ENCODE measurements around the gene SPRED2. TPM values are rescaled to one million over a fixed set of nuclear protein-coding genes. Genes with fewer than 3 reads are reported as not detected.

The SPRED2 gene
- total RNA-seq, 4 donors from 2014 or later = 21.9 to 28.8 (median 25.5) TPM

GRCh38 chr2:65326276-65326675, 106.1 kb downstream of the SPRED2 start:
- TF ChIP-seq, protein P1, sequence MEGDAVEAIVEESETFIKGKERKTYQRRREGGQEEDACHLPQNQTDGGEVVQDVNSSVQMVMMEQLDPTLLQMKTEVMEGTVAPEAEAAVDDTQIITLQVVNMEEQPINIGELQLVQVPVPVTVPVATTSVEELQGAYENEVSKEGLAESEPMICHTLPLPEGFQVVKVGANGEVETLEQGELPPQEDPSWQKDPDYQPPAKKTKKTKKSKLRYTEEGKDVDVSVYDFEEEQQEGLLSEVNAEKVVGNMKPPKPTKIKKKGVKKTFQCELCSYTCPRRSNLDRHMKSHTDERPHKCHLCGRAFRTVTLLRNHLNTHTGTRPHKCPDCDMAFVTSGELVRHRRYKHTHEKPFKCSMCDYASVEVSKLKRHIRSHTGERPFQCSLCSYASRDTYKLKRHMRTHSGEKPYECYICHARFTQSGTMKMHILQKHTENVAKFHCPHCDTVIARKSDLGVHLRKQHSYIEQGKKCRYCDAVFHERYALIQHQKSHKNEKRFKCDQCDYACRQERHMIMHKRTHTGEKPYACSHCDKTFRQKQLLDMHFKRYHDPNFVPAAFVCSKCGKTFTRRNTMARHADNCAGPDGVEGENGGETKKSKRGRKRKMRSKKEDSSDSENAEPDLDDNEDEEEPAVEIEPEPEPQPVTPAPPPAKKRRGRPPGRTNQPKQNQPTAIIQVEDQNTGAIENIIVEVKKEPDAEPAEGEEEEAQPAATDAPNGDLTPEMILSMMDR (IDR thresholded peaks at IDR 0.05) = no peak
- TF ChIP-seq EP300 (IDR thresholded peaks at IDR 0.05) = no peak
- TF ChIP-seq POLR2A (IDR thresholded peaks at IDR 0.05) = no peak
- 97 to 100% methylated on average over 4 of the region's 4 CpGs for WGBS, 2 donors
- Histone ChIP-seq H3K9me3 (no peaks in the 10 kb centered on the region), H3K36me3 (peaks cover 0 to 55% (median 0%) of the 10 kb centered on the region in 3 donors), H3K27me3 (no peaks in the 10 kb centered on the region), H3K4me1 (no peaks in the 10 kb centered on the region), H3K4me3 (no peak overlapping the region), H3K27ac (no peak overlapping the region)
- DNase-seq (ENCODE audit: low spot score in 2 of 2) = no peak

- H3K4me1 ChIP-seq = peaks cover 0 to 3% (median 0%) of the 10 kb centered on the region in 4 donors
- WGBS, 2 donors = 77 to 78% methylated on average over 2 of the region's 2 CpGs
- no peak overlapping the region for H3K4me3 ChIP-seq
- TF ChIP-seq EP300 (IDR thresholded peaks at IDR 0.05) (no peak), POLR2A (IDR thresholded peaks at IDR 0.05) (no peak)
- TF ChIP-seq, protein P1 (IDR thresholded peaks at IDR 0.05) = no peak
- H3K27ac ChIP-seq = no peak overlapping the region
- H3K27me3 ChIP-seq = no peaks in the 10 kb centered on the region
- H3K36me3 ChIP-seq = peaks cover 0 to 43% (median 0%) of the 10 kb centered on the region in 3 donors
- H3K9me3 ChIP-seq = no peaks in the 10 kb centered on the region
- no peak for DNase-seq (ENCODE audit: low spot score in 2 of 2)
These were observed 107.3 kb downstream of the SPRED2 start for GRCh38 chr2:65325066-65325465.

DNA sequence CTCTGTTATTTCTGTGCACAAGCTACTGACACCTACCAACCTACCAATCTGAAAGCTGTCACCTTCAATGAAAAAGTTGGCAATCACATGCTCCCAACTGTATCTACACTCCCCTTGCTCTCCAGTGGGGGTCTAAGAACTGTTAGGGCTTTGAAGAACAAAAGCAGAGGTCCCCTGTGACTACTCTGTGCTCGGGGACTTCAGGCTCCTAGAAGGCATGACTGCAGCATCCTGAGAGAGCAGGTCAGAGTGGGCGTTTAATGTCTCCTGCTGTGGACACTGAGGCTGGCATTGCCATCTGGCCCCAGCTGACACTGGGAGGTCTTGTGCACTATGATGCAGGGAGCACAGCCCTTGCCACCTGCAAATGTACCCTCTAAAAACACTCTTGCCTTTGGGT, 111.5 kb downstream of the SPRED2 start:
- 55 to 86% methylated on average over 2 of the region's 2 CpGs for WGBS, 2 donors
- DNase-seq (ENCODE audit: low spot score in 2 of 2) = no peak
- H3K27ac ChIP-seq = peak overlapping the region in 1 of 4 donors; percentile 69
- H3K4me1 ChIP-seq = peaks cover 0 to 11% (median 0%) of the 10 kb centered on the region in 4 donors
- H3K4me3 ChIP-seq = no peak overlapping the region
- H3K27me3 ChIP-seq = no peaks in the 10 kb centered on the region
- TF ChIP-seq POLR2A (IDR thresholded peaks at IDR 0.05) (no peak), EP300 (IDR thresholded peaks at IDR 0.05) (no peak)
- TF ChIP-seq, protein P1 (IDR thresholded peaks at IDR 0.05) = no peak
- peaks cover 0 to 29% (median 0%) of the 10 kb centered on the region in 3 donors for H3K36me3 ChIP-seq
- H3K9me3 ChIP-seq = no peaks in the 10 kb centered on the region

DNA sequence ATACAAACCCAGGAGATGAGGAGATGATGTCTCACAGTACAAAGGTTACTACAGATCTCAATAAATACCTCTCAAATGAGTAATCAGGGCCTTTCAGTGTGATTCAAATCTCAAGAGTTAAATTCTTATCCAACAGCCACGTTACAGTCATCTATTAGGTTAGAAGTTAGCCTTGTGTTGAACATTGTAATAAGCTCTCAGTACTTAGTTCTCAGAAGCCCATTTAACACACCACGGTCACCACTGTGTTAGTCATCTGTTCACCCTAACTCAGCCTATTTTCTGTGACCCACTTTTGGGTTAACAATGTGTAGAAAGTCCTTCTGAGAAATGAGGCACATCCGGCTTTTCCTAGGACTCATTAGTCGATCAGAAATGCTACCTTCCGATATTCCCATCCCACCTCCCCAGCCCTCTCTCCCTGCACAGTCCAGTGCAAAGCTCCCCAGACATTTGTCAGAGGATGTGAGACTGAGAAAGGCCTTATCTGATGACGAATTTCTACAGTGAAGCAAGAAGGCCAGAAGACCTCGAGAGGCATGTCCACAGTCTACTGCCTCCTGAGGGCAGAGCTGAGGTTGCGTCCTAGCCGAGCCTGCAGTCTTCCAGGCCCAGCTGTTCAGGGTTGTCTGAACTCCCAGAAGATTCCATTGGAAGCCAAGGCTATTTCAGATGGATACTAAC, 112.2 kb downstream of the SPRED2 start:
- no peak for DNase-seq (ENCODE audit: low spot score in 2 of 2)
- Histone ChIP-seq H3K4me1 (peaks cover 0 to 13% (median 0%) of the 10 kb centered on the region in 4 donors), H3K9me3 (no peaks in the 10 kb centered on the region), H3K27me3 (no peaks in the 10 kb centered on the region), H3K36me3 (peaks cover 0 to 32% (median 0%) of the 10 kb centered on the region in 3 donors), H3K4me3 (no peak overlapping the region), H3K27ac (peak overlapping the region in 2 of 4 donors; percentile 11 to 69)
- TF ChIP-seq, protein P1 (IDR thresholded peaks at IDR 0.05) = peak in 2 of 5 experiments; percentile 9 to 20
- TF ChIP-seq POLR2A (IDR thresholded peaks at IDR 0.05) = no peak
- 53 to 62% methylated on average over 9 of the region's 9 CpGs for WGBS, 2 donors

DNA sequence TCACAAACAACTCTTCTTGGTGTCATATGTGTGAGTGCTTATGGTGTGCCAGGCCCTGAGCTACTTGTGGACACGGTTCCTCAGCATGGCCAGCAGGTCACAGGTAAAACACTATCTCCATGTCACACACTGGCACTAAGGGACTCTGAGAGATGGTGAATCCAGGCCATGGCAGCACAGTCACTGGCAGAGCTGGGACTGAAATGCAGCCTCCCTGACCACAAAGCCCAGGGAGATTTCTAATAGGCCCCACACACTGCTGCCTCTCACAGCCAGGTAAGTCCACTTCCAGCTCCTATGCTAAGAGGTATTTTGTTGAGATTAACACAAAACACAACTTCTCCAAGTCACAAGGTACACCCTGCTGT, 112.7 kb downstream of the SPRED2 start:
- TF ChIP-seq POLR2A (IDR thresholded peaks at IDR 0.05) (no peak), EP300 (IDR thresholded peaks at IDR 0.05) (no peak)
- TF ChIP-seq, protein P1 (IDR thresholded peaks at IDR 0.05) = no peak
- Histone ChIP-seq H3K9me3 (no peaks in the 10 kb centered on the region), H3K4me1 (peaks cover 0 to 13% (median 0%) of the 10 kb centered on the region in 4 donors), H3K27ac (peak overlapping the region in 2 of 4 donors; percentile 8), H3K27me3 (no peaks in the 10 kb centered on the region), H3K4me3 (no peak overlapping the region), H3K36me3 (peaks cover 0 to 32% (median 0%) of the 10 kb centered on the region in 3 donors)
- 100% methylated on average over 1 of the region's 1 CpG for WGBS, 2 donors
- DNase-seq (ENCODE audit: low spot score in 2 of 2) = no peak

Measured in tibial nerve (tissue), 4 donors.